Medulla oblongata (tissue), 1 donor: Measurements from ENCODE around the gene ZNF629.

Experiments
- DNase-seq: peaks from one replicate; pipeline ENCODE4 v3.0.0-alpha.2; 2015; ENCODE audit errors: extremely low spot score

Gene ZNF629

GRCh38 chr16:30786115-30786935, 680 bp downstream of the ZNF629 start:
- no peak for DNase-seq

GRCh38 chr16:30785126-30786106, 1.6 kb downstream of the ZNF629 start:
- no peak for DNase-seq

DNA sequence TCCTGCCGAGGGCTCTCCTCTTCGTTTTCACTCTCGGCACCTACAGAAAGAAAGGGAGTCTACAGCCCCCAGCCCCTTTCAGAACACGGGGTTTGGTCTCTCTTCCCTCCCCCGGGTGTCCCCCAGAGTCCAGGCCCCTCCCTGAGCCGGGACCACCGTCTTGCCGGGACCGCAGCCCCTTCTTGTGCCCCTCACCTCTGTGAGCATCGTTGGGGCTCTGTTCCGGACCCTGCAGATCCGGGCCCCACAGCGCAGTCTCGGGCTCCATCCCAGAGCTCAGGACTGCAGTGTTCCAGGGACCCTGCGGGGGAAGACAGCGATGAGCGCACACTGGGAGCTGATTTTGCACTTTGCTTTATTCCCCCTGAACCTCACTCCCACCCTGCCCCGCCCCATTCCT, 2.8 kb downstream of the ZNF629 start:
- DNase-seq = no peak

- DNase-seq = no peak
Observed at GRCh38 chr16:30783280-30784109, 3.5 kb downstream of the ZNF629 start.

- DNase-seq = no peak
Observed at GRCh38 chr16:30782486-30783279, 4.3 kb downstream of the ZNF629 start.

DNA sequence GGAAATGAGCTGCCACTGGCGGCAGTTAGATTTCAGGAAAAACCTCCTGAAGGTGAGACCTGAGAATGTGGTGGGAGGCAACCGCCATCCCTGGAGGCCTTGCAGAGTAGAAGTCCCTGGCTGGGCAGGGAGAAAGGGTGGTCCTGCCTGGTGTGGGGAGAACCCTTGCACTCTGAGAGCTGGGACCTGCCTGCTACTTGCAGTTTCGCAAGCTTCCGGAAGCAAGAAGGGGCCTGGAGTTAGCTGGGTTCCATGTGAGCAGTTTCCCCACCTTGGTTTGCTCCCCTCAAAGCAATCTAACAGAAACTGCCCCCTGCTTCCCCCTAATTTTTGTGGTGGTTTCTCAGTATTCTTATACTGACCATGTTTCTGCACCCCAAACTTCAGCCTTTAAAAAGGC, 6.5 kb downstream of the ZNF629 start:
- DNase-seq = no peak

GRCh38 chr16:30780021-30780420, 7.0 kb downstream of the ZNF629 start:
- DNase-seq = no peak

DNA sequence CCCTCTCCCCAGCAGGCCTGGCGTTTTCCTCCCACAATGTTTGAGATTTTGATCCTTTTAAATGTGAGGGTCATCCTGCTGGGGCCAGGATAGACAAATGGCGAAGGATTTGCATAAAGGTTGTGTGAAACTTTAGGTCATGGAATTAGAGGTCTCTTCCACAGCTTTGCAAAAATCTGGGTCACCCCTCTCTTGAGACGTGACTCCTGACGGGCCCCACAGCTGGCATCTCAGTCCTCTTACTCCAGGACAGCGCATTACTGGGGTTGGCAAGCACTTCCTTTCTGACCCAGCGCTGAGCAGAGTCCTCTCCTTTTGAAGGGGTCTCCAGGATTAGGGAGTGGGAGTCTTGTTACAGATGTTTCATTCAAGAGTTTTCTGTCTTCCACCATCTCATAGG, 7.4 kb downstream of the ZNF629 start:
- DNase-seq = no peak

DNA sequence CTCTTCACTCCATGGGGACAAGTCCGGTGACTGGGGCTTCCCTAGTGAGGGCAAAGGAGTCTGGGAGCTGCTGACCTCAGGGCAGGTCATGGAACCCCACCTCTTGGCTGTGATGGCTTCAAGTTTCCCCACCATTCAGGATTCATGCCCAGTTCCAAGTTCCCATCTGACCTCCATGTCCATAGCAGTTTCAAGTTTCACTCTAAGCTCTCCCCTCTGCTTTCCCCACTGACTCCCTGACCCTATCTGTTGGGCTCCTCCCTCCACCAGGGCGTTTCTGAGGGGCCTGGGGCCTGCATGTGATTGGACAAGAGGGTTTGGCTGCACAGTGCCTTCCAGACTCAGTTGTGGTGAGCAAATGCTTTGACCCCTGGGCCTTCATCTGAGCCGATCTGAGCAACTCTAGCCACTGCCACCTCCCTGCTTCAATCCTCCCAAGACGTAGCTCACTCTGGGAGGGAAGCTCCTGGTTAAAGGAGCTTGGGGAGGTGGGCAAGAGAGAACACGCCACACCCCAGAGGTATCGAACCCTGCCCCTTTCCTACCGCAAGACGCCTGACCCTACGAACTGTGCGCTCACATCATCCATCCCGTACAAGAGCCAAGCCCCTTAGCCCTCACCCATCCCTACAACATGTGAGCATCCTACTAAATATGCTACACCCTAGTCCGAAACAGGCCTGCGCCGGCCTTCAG, 8.3 kb downstream of the ZNF629 start:
- DNase-seq = no peak

GRCh38 chr16:30777591-30778297, 9.3 kb downstream of the ZNF629 start:
- DNase-seq = no peak

- peak; percentile 89 for DNase-seq
Observed at GRCh38 chr16:30775392-30776188, 11.4 kb downstream of the ZNF629 start.

DNA sequence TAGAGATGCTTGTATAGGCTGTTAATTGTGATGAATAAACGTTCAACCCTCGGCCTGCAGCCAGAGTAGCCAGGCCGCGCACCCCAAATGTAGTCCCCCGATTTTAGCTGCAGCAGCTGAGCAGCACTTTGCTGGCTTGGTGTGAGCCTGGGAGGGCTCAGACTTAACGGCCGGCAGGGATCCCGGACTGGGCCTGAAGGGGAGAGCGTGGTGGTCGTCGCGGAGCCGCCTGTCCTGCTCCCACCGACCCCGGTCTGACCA, 11.9 kb downstream of the ZNF629 start:
- no peak for DNase-seq

GRCh38 chr16:30774367-30775130, 12.5 kb downstream of the ZNF629 start:
- peak; percentile 54 for DNase-seq

DNA sequence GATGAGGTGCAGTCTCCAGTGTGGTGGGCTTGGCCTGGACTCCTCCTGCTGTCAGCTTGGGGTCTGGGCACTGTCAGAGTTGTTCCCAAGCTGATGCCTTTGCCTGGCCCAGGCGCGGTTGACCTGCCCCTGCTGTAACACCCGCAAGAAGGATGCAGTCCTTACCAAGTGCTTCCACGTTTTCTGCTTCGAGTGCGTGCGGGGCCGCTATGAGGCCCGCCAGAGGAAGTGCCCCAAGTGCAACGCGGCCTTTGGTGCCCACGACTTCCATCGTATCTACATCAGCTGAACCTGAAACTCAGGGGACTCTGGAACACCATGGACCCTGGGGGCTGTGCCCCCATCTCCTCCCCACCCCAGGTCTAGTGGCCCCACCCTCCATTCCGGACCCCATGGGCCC, 13.2 kb downstream of the ZNF629 start:
- DNase-seq = no peak

GRCh38 chr16:30771726-30772125, 15.3 kb downstream of the ZNF629 start:
- DNase-seq = no peak

DNA sequence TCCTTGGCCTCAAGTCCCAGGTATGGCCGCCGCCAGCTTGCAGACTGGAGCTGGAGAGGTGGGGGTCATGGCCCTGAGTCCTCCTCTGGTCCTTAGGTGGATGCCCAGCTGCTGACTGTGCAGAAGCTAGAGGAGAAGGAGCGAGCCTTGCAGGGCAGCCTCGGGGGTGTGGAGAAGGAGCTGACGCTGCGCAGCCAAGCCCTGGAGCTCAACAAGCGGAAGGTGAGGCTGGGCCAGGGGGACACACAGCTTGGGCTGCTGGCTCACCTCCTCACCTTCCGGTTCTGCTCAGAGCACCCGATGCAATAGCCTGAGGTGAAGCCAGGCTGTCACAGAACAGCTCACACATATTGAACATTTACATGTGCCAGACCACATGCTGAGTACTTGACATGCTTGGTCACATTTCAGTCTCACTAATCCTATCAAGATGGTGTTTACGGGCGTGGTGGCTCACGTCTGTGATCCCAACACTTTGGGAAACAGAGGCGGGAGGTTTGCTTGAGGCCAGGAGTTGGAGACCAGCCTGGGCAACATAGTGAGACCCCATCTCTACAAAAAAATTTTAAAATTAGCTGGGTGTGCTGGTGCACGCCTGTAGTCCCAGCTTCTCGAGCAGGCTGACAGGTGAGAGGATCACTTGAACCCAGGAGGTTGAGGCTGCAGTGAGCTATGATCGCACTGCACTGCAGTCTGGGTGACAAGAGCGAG, 17.5 kb downstream of the ZNF629 start:
- DNase-seq = no peak

DNA sequence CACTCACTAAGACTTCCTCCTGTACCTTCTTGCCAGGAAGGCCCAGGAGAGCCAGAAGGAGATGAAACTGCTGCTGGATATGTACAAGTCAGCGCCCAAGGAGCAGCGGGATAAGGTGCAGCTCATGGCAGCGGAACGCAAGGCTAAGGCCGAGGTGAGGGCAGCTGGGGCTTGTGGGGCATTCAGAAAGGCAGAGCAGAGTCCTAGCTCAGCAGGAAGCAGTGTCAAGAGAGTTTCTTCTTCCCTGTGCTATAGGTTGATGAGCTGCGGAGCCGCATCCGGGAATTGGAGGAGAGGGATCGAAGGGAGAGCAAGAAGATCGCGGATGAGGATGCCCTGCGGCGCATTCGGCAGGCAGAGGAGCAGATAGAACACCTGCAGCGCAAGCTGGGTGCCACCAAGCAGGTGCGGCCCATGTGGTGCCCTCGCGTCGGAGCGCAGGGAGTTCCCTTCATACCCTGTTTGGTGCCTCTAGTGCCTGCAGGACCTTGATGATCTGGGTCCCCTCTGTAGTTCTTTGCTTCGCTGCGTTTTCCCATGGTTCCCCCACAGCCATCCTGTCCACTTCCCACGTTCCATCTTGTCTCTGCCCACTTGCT, 18.3 kb downstream of the ZNF629 start:
- no peak for DNase-seq
